HL-60/S4 treated with retinoic acid at 250 ng/mL for 4 days and 3 days (cell line): ENCODE data around the gene WSB1.
"Not testable (repeated sequence)": the region's sequence is repeated elsewhere in the genome, so short reads cannot be mapped to it uniquely, and the experiment has no call there.

Source experiments
- in situ Hi-C: fragments of 300-500 bp; cut with MboI; formaldehyde crosslinking; loops from 2 replicates; pipeline ENCODE4 v1.7.0; 2022; ENCODE audit warnings: low sequenced_read_pairs

Gene WSB1

GRCh38 chr17:27279132-27279531, 14.8 kb upstream of the WSB1 start:
- in situ Hi-C loops: not testable (repeated sequence)

GRCh38 chr17:27280527-27280926, 13.4 kb upstream of the WSB1 start:
- in situ Hi-C loops: no loop called here

GRCh38 chr17:27281438-27281837, 12.5 kb upstream of the WSB1 start:
- in situ Hi-C loops: no loop called here

- in situ Hi-C loops: no loop called here
Measured at GRCh38 chr17:27282054-27282551, 11.8 kb upstream of the WSB1 start.

GRCh38 chr17:27283060-27283459, 10.9 kb upstream of the WSB1 start:
- in situ Hi-C loops: no loop called here

- in situ Hi-C loops: no loop called here
Measured at GRCh38 chr17:27283751-27284150, 10.2 kb upstream of the WSB1 start.

- in situ Hi-C loops: no loop called here
Measured at GRCh38 chr17:27284811-27285415, 9.0 kb upstream of the WSB1 start.

GRCh38 chr17:27285516-27285915, 8.4 kb upstream of the WSB1 start:
- in situ Hi-C loops: no loop called here

- in situ Hi-C loops: no loop called here
Measured at GRCh38 chr17:27288183-27288582, 5.7 kb upstream of the WSB1 start.

- in situ Hi-C loops: no loop called here
Measured at GRCh38 chr17:27289856-27290255, 4.1 kb upstream of the WSB1 start.

GRCh38 chr17:27290916-27291598, 2.9 kb upstream of the WSB1 start:
- in situ Hi-C loops: no loop called here

GRCh38 chr17:27293359-27293897, 486 bp upstream of the WSB1 start:
- in situ Hi-C loops: no loop called here

- in situ Hi-C loops: no loop called here
Measured at GRCh38 chr17:27294689-27295630, 1.0 kb downstream of the WSB1 start.

GRCh38 chr17:27295945-27296344, 2.0 kb downstream of the WSB1 start:
- in situ Hi-C loops: no loop called here

- in situ Hi-C loops: no loop called here
Measured at GRCh38 chr17:27296428-27296979, 2.6 kb downstream of the WSB1 start.

- in situ Hi-C loops: no loop called here
Measured at GRCh38 chr17:27299384-27300049, 5.6 kb downstream of the WSB1 start.

GRCh38 chr17:27303734-27304133, 9.8 kb downstream of the WSB1 start:
- in situ Hi-C loops: no loop called here

GRCh38 chr17:27306276-27306835, 12.4 kb downstream of the WSB1 start:
- in situ Hi-C loops: no loop called here

GRCh38 chr17:27310565-27311110, 16.7 kb downstream of the WSB1 start:
- in situ Hi-C loops: no loop called here

- in situ Hi-C loops: no loop called here
Measured at GRCh38 chr17:27313301-27313700, 19.4 kb downstream of the WSB1 start.
